Type B pancreatic cell (in vitro differentiated cells): Measurements from ENCODE around the gene FGF6. TPM values are rescaled to one million over a fixed set of nuclear protein-coding genes. Genes with fewer than 3 reads are reported as not detected.

Experiments used
- DNase-seq: peaks from one replicate; pipeline ENCODE4 v3.0.0; 2021; ENCODE audit warnings: mixed read lengths; ENCODE audit not compliant: unreplicated experiment; ENCODE audit errors: extremely low spot score
- H3K27ac Mint-ChIP-seq: 2 replicates; pipeline ENCODE4 v1.8.0; 2021; ENCODE audit warnings: mild to moderate bottlenecking, mixed read lengths
- H3K27me3 Mint-ChIP-seq: 2 replicates; pipeline ENCODE4 v1.8.0; 2021; ENCODE audit warnings: mixed read lengths
- H3K36me3 Mint-ChIP-seq: 2 replicates; pipeline ENCODE4 v1.8.0; 2021; ENCODE audit warnings: mixed read lengths
- H3K4me1 Mint-ChIP-seq: one replicate; pipeline ENCODE4 v1.8.0; 2021; ENCODE audit warnings: mixed read lengths; ENCODE audit not compliant: unreplicated experiment
- H3K4me3 Mint-ChIP-seq: 2 replicates; pipeline ENCODE4 v1.8.0; 2021; ENCODE audit warnings: mild to moderate bottlenecking, mixed read lengths
- H3K9me3 Mint-ChIP-seq: 2 replicates; pipeline ENCODE4 v1.8.0; 2021; ENCODE audit warnings: mixed read lengths
- total RNA-seq: library from RNA; stranded (reverse); gene quantifications from 2 replicates; pipeline ENCODE4 v1.2.1, GENCODE V29; 2021; ENCODE audit warnings: low replicate concordance
- TF ChIP-seq, protein P1 (sequence below): fragments of 200-600 bp; sonication (generic); conservative IDR thresholded peaks from 2 replicates; pipeline ENCODE4 v1.5.0; 2021; ENCODE audit warnings: antibody characterized with exemption, mild to moderate bottlenecking

The FGF6 gene
- total RNA-seq, 1 donor from 2014 or later: not detected

DNA sequence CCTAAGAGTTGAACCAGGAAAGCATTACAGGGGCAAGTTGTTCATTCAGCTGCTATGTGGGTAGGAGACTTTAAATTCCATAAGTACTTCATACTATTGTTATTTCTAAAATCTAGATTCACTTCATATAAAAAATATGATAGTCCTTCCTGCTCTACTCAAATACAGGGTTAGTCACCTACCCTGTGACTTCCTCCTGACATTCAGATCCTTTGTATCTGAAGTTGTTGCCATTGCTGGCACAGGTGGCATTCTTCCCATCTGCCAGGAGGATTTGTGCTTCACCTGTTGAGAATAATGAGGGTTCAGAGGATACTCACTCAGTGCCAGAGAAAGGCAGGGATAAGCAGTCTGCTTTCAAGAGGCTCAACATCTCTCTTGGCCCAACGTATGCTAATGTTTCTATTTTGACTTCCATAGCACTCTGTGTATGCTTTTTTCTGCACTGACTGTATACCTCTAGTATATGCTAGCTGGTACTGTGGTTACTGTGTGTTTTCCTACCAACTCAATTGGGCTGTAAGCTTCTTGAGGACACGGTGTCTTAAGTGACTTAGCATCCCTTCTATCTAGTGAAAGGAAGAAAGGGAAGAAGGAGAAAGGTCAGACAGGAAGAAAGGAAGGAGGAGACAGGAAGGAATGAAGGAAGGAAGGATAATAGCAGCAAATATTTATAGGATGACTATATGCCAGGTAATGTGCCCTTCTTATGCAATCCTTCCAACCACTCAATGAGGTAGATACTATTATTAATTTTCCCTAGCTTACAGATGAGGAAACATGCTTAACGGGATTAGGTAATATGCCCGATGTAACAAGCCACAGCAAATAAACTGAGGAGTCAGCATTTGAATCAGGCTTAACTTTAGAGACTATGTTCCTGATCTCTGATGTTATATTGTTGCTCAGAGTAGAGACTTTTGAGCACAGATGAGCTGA, 38.5 kb upstream of the FGF6 start:
- TF ChIP-seq, protein P1, sequence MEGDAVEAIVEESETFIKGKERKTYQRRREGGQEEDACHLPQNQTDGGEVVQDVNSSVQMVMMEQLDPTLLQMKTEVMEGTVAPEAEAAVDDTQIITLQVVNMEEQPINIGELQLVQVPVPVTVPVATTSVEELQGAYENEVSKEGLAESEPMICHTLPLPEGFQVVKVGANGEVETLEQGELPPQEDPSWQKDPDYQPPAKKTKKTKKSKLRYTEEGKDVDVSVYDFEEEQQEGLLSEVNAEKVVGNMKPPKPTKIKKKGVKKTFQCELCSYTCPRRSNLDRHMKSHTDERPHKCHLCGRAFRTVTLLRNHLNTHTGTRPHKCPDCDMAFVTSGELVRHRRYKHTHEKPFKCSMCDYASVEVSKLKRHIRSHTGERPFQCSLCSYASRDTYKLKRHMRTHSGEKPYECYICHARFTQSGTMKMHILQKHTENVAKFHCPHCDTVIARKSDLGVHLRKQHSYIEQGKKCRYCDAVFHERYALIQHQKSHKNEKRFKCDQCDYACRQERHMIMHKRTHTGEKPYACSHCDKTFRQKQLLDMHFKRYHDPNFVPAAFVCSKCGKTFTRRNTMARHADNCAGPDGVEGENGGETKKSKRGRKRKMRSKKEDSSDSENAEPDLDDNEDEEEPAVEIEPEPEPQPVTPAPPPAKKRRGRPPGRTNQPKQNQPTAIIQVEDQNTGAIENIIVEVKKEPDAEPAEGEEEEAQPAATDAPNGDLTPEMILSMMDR: no peak
- H3K4me3 Mint-ChIP-seq: no peak overlapping the region

DNA sequence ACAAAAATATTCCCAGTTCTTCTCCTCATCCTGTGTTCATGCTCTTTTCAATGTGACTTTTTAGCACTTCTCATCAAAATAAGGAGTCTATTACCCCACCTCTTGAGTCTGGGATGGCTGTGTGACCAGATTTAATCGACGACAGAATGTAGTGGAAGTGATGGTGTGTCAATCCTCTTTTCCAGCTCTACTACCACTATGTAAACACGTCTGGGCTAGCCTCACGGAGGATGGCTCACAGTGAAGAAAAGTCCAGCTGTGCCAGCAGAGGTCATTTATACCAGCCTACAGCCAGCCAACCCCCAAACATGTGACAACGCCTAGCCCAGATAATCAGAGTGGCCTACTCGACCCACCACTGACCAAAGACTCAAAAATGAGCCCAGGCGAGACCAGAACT, 37.3 kb upstream of the FGF6 start:
- TF ChIP-seq, protein P1: no peak
- Mint-ChIP-seq H3K4me1 (no peaks in the 10 kb centered on the region), H3K36me3 (peaks cover 10% of the 10 kb centered on the region), H3K4me3 (no peak overlapping the region), H3K9me3 (peaks cover 5% of the 10 kb centered on the region), H3K27ac (no peak overlapping the region), H3K27me3 (peaks cover 6% of the 10 kb centered on the region)
- DNase-seq: no peak

More for the DNA sequence above, 38.5 kb upstream of the FGF6 start:
- Mint-ChIP-seq H3K9me3 (peaks cover 2% of the 10 kb centered on the region), H3K27ac (no peak overlapping the region), H3K36me3 (peaks cover 16% of the 10 kb centered on the region), H3K27me3 (peaks cover 6% of the 10 kb centered on the region), H3K4me1 (no peaks in the 10 kb centered on the region)
- no peak for DNase-seq

DNA sequence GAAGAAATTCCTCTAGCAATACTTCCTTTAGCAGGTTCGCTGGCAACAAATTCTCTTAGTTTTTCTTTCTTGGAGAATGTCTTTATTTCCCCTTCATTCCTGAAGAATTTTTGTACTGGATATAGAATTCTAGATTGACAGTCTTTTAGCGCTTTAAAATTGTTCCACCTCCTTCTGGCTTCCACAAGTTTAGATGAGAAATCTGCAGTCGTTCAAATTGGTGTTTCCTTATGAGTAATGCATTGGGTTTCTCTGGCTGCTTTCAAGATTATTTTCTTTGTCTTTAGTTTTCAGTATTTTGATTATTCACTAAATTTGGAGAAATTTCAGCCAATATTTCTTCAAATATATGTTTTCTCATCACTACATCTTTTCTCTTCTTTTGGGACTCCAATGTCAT, 33.3 kb upstream of the FGF6 start:
- TF ChIP-seq, protein P1: no peak
- no peak for DNase-seq
- Mint-ChIP-seq H3K9me3 (peaks cover 5% of the 10 kb centered on the region), H3K27ac (no peak overlapping the region), H3K4me3 (no peak overlapping the region), H3K36me3 (peaks cover 6% of the 10 kb centered on the region), H3K4me1 (no peaks in the 10 kb centered on the region), H3K27me3 (peaks cover 39% of the 10 kb centered on the region)

DNA sequence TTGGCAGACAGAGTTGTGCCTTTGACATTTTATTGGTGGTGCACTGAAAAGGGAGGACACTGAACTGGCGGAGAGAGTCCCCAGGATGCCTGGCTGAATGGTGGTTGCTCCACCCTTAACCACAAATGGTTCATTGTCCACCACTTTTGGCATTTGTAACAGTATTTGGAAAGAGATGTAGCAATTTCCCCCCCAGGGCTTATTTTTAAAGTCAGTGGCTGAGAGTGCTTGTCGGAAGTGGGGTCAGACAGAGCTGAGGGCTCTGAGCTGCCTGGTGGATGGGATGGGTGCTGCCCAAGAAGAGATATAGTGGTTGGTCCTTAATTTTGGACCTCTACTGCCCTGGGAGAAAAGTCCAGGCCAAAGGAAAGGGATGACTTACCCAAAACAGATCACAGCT, 31.5 kb upstream of the FGF6 start:
- Mint-ChIP-seq H3K27ac (no peak overlapping the region), H3K36me3 (peaks cover 4% of the 10 kb centered on the region)
- TF ChIP-seq, protein P1: no peak

GRCh38 chr12:4472046-4472445, 26.4 kb upstream of the FGF6 start:
- TF ChIP-seq, protein P1: no peak
- H3K36me3 Mint-ChIP-seq: no peaks in the 10 kb centered on the region
- H3K9me3 Mint-ChIP-seq: no peaks in the 10 kb centered on the region
- peaks cover 58% of the 10 kb centered on the region for H3K27me3 Mint-ChIP-seq
- H3K27ac Mint-ChIP-seq: no peak overlapping the region
- DNase-seq: no peak
- H3K4me3 Mint-ChIP-seq: no peak overlapping the region
- no peaks in the 10 kb centered on the region for H3K4me1 Mint-ChIP-seq

More for the DNA sequence above, 31.5 kb upstream of the FGF6 start:
- Mint-ChIP-seq H3K4me3 (no peak overlapping the region), H3K9me3 (peaks cover 5% of the 10 kb centered on the region), H3K27me3 (peaks cover 52% of the 10 kb centered on the region), H3K4me1 (no peaks in the 10 kb centered on the region)
- no peak for DNase-seq
